GM20431 (cell line): ENCODE measurements around the gene ADPGK.
"Not testable (repeated sequence)": the region's sequence is repeated elsewhere in the genome, so short reads cannot be mapped to it uniquely, and the experiment has no call there.

Experiments used
- in situ Hi-C: fragments of 300-500 bp; cut with MseI, MboI; formaldehyde crosslinking; loops from one replicate; pipeline ENCODE4 v1.15.0; 2020; ENCODE audit warnings: low sequenced_read_pairs; ENCODE audit not compliant: unreplicated experiment

Gene ADPGK

GRCh38 chr15:72783640-72784455 lies at the start of gene ADPGK:
Gene ADPGK, minus strand, starts transcription at chr15:72783758. Its CDS starts 67 bp downstream, at chr15:72783691.
- in situ Hi-C loops: no loop called here

GRCh38 chr15:72827226-72827625 lies 43.7 kb upstream of the ADPGK start:
- in situ Hi-C loops: no loop called here

GRCh38 chr15:72826611-72827010 lies 43.1 kb upstream of the ADPGK start:
- in situ Hi-C loops: no loop called here

- in situ Hi-C loops: no loop called here
Measured at GRCh38 chr15:72825829-72826228, 42.3 kb upstream of the ADPGK start.

GRCh38 chr15:72824781-72825180 lies 41.2 kb upstream of the ADPGK start:
- in situ Hi-C loops: no loop called here

- in situ Hi-C loops: no loop called here
Measured at GRCh38 chr15:72824112-72824511, 40.6 kb upstream of the ADPGK start.

GRCh38 chr15:72820278-72820677 lies 36.7 kb upstream of the ADPGK start:
- in situ Hi-C loops: no loop called here

- in situ Hi-C loops: no loop called here
Measured at GRCh38 chr15:72818632-72819031, 35.1 kb upstream of the ADPGK start.

GRCh38 chr15:72813345-72814004 lies 29.9 kb upstream of the ADPGK start:
- in situ Hi-C loops: no loop called here

- in situ Hi-C loops: no loop called here
Measured at GRCh38 chr15:72809329-72809728, 25.8 kb upstream of the ADPGK start.

- in situ Hi-C loops: not testable (repeated sequence)
Measured at GRCh38 chr15:72807346-72807745, 23.8 kb upstream of the ADPGK start.

GRCh38 chr15:72803006-72803405 lies 19.4 kb upstream of the ADPGK start:
- in situ Hi-C loops: no loop called here

- in situ Hi-C loops: no loop called here
Measured at GRCh38 chr15:72801590-72802325, 18.2 kb upstream of the ADPGK start.

GRCh38 chr15:72800833-72801481 lies 17.4 kb upstream of the ADPGK start:
- in situ Hi-C loops: no loop called here

GRCh38 chr15:72797834-72798233 lies 14.3 kb upstream of the ADPGK start:
- in situ Hi-C loops: no loop called here

- in situ Hi-C loops: no loop called here
Measured at GRCh38 chr15:72797338-72797689, 13.8 kb upstream of the ADPGK start.

- in situ Hi-C loops: no loop called here
Measured at GRCh38 chr15:72796515-72797337, 13.2 kb upstream of the ADPGK start.

- in situ Hi-C loops: no loop called here
Measured at GRCh38 chr15:72796210-72796514, 12.6 kb upstream of the ADPGK start.

GRCh38 chr15:72793766-72794660 lies 10.5 kb upstream of the ADPGK start:
- in situ Hi-C loops: no loop called here
